ENCODE data around the gene MLIP.
"Not testable (repeated sequence)": the region's sequence is repeated elsewhere in the genome, so short reads cannot be mapped to it uniquely, and the experiment has no call there.

Gene MLIP

GRCh38 chr6:54140811-54141210 lies 29.6 kb downstream of the MLIP start:
- DNase-seq (ENCODE audit: extremely low read depth in 1 of 2, low read depth in 1 of 2): no peak

DNA sequence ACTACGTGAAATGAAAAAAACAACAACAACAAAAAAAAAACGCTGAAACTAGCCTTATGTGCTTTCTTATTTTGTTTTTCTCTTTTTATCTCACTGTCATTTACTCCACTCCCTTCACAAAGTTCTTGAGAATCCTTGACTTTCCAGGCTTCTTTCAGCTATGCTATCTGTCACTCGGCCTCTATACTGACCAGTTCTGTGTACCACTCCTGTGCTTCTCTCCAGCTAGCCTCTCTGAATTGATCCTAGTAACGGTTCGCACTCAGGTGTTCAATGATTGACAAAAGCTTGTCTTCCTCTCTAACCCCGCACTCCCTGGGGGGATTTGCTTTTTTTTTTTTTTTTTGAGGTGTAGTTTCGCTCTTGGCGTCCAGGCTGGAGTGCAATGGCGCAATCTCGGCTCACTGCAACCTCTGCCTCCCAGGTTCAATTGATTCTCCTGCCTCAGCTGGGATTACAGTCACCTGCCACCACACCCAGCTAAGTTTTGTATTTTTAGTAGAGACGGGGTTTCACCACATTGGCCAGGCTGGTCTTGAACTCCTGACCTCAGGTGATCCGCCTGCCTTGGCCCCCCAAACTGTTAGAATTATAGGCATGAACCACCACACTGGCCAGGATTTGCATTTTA lies 31.8 kb downstream of the MLIP start:
- DNase-seq (ENCODE audit: extremely low read depth in 1 of 2, low read depth in 1 of 2): no peak

- DNase-seq (ENCODE audit: extremely low read depth in 1 of 2, low read depth in 1 of 2): no peak
These were observed 40.6 kb downstream of the MLIP start for GRCh38 chr6:54151861-54152260.

GRCh38 chr6:54156650-54157250 lies 45.5 kb downstream of the MLIP start:
- no peak for DNase-seq (ENCODE audit: extremely low read depth in 1 of 2, low read depth in 1 of 2)

- no peak for DNase-seq (ENCODE audit: extremely low read depth in 1 of 2, low read depth in 1 of 2)
These were observed 46.2 kb downstream of the MLIP start for GRCh38 chr6:54157405-54157804.

- no peak for DNase-seq (ENCODE audit: extremely low read depth in 1 of 2, low read depth in 1 of 2)
These were observed 61.8 kb downstream of the MLIP start for GRCh38 chr6:54173089-54173488.

- DNase-seq (ENCODE audit: extremely low read depth in 1 of 2, low read depth in 1 of 2): no peak
These were observed 67.9 kb downstream of the MLIP start for GRCh38 chr6:54179152-54179551.

- DNase-seq (ENCODE audit: extremely low read depth in 1 of 2, low read depth in 1 of 2): no peak
These were observed 72.4 kb downstream of the MLIP start for GRCh38 chr6:54183616-54184015.

DNA sequence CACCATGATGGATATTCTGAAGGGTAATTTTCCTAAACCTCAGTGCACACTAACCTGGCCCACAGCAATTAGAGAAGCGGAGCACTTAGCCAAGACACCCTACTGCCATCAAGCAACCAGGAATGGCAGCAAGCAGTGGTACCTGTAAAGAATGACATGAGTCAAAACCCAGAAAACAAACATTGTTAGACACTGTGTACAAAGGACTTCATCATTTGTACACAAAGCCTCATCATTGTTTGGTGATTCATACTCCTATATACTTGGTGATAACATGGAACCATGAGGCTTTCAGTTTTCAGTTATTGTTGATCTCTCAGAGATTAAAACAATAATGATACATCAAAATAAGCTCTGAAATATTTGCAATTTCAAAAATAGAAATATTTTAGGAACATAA lies 74.6 kb downstream of the MLIP start:
- no peak for DNase-seq (ENCODE audit: extremely low read depth in 1 of 2, low read depth in 1 of 2)

- DNase-seq (ENCODE audit: extremely low read depth in 1 of 2, low read depth in 1 of 2): no peak
These were observed 77.6 kb downstream of the MLIP start for GRCh38 chr6:54188846-54189245.

- no peak for DNase-seq (ENCODE audit: extremely low read depth in 1 of 2, low read depth in 1 of 2)
These were observed 80.2 kb downstream of the MLIP start for GRCh38 chr6:54191461-54191860.

DNA sequence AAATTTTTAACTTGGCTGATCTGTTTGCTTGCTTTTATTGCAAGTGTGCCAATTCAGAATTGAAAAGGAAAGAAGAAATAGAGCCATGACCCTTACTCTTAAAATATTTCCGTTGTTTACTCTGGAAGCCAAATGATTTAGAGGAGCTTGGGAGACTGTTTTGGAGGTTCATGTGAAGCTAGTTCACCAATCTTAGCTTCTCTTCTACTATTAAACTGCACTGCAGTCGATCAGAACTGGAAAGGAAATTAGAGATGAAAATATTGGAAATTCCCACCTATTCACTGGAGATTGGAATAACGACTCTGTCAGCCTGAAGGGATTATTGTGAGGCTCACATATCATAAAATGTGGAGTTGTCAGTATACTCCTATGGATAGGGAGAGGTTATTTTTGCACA lies 81.8 kb downstream of the MLIP start:
- no peak for DNase-seq (ENCODE audit: extremely low read depth in 1 of 2, low read depth in 1 of 2)

GRCh38 chr6:54193560-54193959 lies 82.3 kb downstream of the MLIP start:
- no peak for DNase-seq (ENCODE audit: extremely low read depth in 1 of 2, low read depth in 1 of 2)

DNA sequence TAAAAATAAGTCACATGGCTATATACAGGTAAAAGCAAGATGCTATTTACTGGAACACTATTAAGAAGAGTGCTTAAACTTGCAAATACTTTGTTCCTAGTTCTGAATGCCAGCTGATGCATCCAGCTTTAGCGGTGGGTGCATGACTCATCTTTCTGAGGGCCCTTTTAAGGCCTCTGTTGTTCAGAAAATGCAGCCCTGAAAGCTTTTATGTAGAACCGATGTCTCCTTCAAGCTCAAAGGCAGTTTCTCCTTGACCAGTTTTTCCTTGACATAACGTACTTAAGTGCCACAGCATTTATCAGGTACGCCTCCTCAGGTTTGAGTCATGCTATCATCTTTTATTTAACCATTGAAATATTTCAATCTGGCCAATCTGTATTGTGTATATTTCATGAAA lies 82.8 kb downstream of the MLIP start:
- DNase-seq (ENCODE audit: extremely low read depth in 1 of 2, low read depth in 1 of 2): no peak

- no peak for DNase-seq (ENCODE audit: extremely low read depth in 1 of 2, low read depth in 1 of 2)
These were observed 84.4 kb downstream of the MLIP start for GRCh38 chr6:54195637-54196036.

DNA sequence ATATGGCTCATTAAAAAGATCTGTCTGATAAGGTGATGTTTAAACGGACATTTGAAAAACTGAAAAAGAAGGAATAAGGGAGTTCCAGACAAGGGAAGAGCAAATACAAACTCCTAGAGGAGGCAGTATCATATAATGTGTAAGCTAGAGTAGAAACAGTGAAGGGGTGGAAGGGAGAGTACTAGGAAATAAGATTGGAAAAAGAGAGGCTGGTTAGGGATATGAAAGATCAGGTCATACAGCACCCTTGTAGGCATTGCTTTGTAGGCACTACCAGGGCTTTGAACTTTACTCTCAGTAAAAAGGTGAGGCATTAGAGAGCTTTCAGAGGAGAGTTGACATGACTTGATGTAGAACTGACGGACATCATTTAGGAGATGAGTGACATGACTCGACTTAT lies 85.7 kb downstream of the MLIP start:
- no peak for DNase-seq (ENCODE audit: extremely low read depth in 1 of 2, low read depth in 1 of 2)

DNA sequence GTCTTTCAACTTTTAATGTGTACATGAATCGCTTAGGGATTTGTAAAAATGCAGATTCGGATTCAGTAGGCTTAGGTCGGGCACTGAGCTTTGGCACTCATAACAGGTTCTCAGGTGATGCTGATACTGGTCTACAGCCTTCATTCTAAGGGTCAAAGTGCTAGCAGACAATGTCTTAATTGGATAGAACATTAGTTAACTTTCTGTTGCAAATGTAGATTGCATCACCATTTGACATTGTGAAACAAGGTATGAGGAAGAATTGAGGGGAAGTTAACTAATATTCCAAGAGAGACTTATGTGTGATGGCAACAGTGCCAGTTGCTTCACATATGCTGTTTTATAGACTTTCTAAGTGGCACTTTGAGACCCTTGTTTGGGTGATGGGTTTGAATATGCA lies 86.9 kb downstream of the MLIP start:
- DNase-seq (ENCODE audit: extremely low read depth in 1 of 2, low read depth in 1 of 2): no peak

- DNase-seq (ENCODE audit: extremely low read depth in 1 of 2, low read depth in 1 of 2): not testable (repeated sequence)
These were observed 92.3 kb downstream of the MLIP start for GRCh38 chr6:54203474-54204035.

DNA sequence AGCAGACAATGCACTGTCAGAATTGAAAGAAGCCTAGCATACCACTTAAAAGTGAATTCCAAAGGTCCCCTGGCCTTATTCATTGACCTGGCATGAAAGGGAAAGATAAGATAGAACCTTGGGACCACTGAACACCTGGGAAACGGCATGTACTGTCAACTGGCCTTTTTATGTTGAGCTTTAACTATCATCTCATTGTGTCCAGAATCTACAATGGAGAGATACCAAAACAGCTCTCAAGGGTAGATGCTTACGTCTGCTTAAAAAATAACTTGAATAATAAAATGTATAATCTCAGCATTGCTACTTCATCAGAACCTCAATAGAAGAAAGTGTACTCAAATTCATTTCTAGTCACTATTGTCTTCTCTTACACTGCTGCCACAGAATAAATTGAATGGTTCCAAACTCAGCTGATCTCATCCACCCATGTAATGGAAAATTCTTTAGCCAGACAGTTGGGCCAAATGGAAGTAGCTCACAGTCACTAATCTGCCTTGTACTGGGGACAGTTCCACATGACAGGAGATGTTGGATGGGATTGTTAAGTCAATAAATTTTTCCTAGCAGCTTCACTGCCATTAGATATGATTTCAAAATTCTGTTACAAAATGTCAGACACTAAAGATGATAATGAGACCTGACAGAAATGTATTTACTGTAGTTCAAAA lies 93.8 kb downstream of the MLIP start:
- DNase-seq (ENCODE audit: extremely low read depth in 1 of 2, low read depth in 1 of 2): no peak

GRCh38 chr6:54206510-54206909 lies 95.3 kb downstream of the MLIP start:
- no peak for DNase-seq (ENCODE audit: extremely low read depth in 1 of 2, low read depth in 1 of 2)

DNA sequence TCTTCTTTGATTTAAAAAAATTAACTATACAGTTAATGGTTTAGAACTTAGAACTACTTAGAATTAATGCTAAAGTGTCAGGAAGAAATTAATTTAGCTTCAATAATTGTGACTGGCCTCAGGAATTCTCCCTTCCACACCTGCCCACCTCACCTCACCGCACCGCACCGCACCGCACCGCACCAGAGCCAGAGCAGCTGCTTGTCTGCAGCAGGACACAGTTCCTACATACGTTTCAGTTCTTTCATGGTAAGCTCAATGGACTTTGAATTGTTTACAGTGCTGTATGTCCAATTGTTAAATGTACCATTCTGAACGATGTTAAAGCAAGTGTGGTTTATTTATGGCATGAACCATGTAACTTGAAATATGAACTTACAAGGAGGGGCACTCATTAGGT lies 98.7 kb downstream of the MLIP start:
- DNase-seq (ENCODE audit: extremely low read depth in 1 of 2, low read depth in 1 of 2): not testable (repeated sequence)

- DNase-seq (ENCODE audit: extremely low read depth in 1 of 2, low read depth in 1 of 2): no peak
These were observed 103.0 kb downstream of the MLIP start for GRCh38 chr6:54214286-54214685.

Measured in stimulated activated CD8-positive, alpha-beta memory T cell treated with anti-CD3 and anti-CD28 coated beads, Interleukin-7, amount 100 ng/mL, for 48 hours (primary cell).